HEK293T (cell line): ENCODE data around the gene ZNF470.

Source experiments
- CTCF ChIA-PET: fragments of 350-600 bp; formaldehyde crosslinking; extraction: SDS; loops from one replicate; lab custom pipeline; 2021; ENCODE audit warnings: antibody characterized with exemption, inconsistent platforms; lab: Yijun Ruan, JAX
- POLR2A ChIA-PET: fragments of 350-600 bp; formaldehyde crosslinking; extraction: SDS; loops from one replicate; lab custom pipeline; 2020; ENCODE audit warnings: antibody characterized with exemption, inconsistent platforms; lab: Yijun Ruan, JAX
- DNase-seq: peaks from one replicate; pipeline ENCODE4 v3.0.0; 2012; ENCODE audit warnings: mixed read lengths; ENCODE audit errors: extremely low spot score
- ARNT ChIP-seq: fragments of 450-650 bp; IDR thresholded peaks from 2 replicates; pipeline ENCODE4 v1.6.1; 2017; ENCODE audit warnings: mild to moderate bottlenecking
- BHLHE40 ChIP-seq: fragments of 450-650 bp; IDR thresholded peaks from 2 replicates; pipeline ENCODE4 v1.6.1; 2016; ENCODE audit warnings: mild to moderate bottlenecking, moderate library complexity, borderline replicate concordance
- CTBP1 ChIP-seq: fragments of 450-650 bp; IDR thresholded peaks from 2 replicates; pipeline ENCODE4 v1.6.1; 2016; ENCODE audit warnings: borderline replicate concordance
- ELF4 ChIP-seq: fragments of 450-650 bp; IDR thresholded peaks from 2 replicates; pipeline ENCODE4 v1.6.1; 2017; ENCODE audit warnings: antibody characterized with exemption
- FOXA1 ChIP-seq: fragments of 450-650 bp; IDR thresholded peaks from 2 replicates; pipeline ENCODE4 v1.6.1; 2016; ENCODE audit warnings: mild to moderate bottlenecking
- FOXK2 ChIP-seq: fragments of 450-650 bp; IDR thresholded peaks from 2 replicates; pipeline ENCODE4 v1.6.1; 2016; ENCODE audit warnings: mild to moderate bottlenecking
- FOXM1 ChIP-seq: fragments of 450-650 bp; IDR thresholded peaks from 2 replicates; pipeline ENCODE4 v1.6.1; 2017; ENCODE audit warnings: mild to moderate bottlenecking, borderline replicate concordance
- HDGF ChIP-seq: fragments of 450-650 bp; IDR thresholded peaks from 2 replicates; pipeline ENCODE4 v1.6.1; 2017; ENCODE audit warnings: antibody characterized with exemption, borderline replicate concordance
- L3MBTL2 ChIP-seq: fragments of 450-650 bp; conservative IDR thresholded peaks from 2 replicates; pipeline ENCODE4 v1.6.1; 2016; ENCODE audit warnings: mild to moderate bottlenecking
- LEF1 ChIP-seq: fragments of 450-650 bp; IDR thresholded peaks from 2 replicates; pipeline ENCODE4 v1.6.1; 2017; ENCODE audit warnings: mild to moderate bottlenecking, borderline replicate concordance
- NFRKB ChIP-seq: fragments of 450-650 bp; IDR thresholded peaks from 2 replicates; pipeline ENCODE4 v1.6.1; 2016; ENCODE audit warnings: mild to moderate bottlenecking, moderate library complexity
- SP1 ChIP-seq: fragments of 450-650 bp; IDR thresholded peaks from 2 replicates; pipeline ENCODE4 v1.6.1; 2017
- SUZ12 ChIP-seq: fragments of 450-650 bp; IDR thresholded peaks from 2 replicates; pipeline ENCODE4 v1.6.1; 2016; ENCODE audit warnings: mild to moderate bottlenecking
- TARDBP ChIP-seq: fragments of 450-650 bp; IDR thresholded peaks from 2 replicates; pipeline ENCODE4 v1.6.1; 2016
- ZNF384 ChIP-seq: fragments of 450-650 bp; IDR thresholded peaks from 2 replicates; pipeline ENCODE4 v1.6.1; 2016
- TF ChIP-seq, protein P1 (sequence below): fragments of 450-650 bp; IDR thresholded peaks from 2 replicates; pipeline ENCODE4 v1.6.1; 2016

ZNF470 gene

DNA sequence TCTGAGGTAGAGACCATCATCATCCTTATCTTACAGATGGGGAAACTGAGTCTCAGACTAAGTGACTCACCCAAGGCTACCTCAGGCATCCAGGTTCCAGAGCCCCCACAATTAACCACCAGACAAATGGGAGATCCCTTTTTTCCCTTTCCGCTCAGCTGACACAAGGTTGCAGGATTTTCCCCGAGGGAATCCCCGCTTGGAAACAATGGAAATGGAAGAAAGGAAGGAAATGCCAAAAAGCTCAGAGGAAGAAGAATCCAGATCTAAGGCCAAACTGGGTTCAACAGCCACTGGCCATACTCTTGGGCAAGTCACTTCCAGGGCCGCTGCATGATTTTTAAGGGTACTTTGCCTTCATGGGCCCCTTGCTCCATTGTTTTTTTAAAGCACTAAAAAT lies 29.4 kb downstream of the ZNF470 start:
- no peak for DNase-seq
- CTCF ChIA-PET = no interaction called here
- no peak for TF ChIP-seq ELF4
- no peak for TF ChIP-seq LEF1
- no peak for TF ChIP-seq ZNF384
- no peak for TF ChIP-seq FOXM1
- no peak for TF ChIP-seq ARNT
- TF ChIP-seq NFRKB = no peak
- no peak for TF ChIP-seq HDGF
- no peak for TF ChIP-seq SUZ12
- TF ChIP-seq FOXA1 = no peak
- TF ChIP-seq, protein P1, sequence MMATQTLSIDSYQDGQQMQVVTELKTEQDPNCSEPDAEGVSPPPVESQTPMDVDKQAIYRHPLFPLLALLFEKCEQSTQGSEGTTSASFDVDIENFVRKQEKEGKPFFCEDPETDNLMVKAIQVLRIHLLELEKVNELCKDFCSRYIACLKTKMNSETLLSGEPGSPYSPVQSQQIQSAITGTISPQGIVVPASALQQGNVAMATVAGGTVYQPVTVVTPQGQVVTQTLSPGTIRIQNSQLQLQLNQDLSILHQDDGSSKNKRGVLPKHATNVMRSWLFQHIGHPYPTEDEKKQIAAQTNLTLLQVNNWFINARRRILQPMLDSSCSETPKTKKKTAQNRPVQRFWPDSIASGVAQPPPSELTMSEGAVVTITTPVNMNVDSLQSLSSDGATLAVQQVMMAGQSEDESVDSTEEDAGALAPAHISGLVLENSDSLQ = no peak
- no peak for TF ChIP-seq TARDBP
- TF ChIP-seq BHLHE40 = no peak
- POLR2A ChIA-PET = no interaction called here

- no peak for DNase-seq
- CTCF ChIA-PET = no interaction called here
Measured at GRCh38 chr19:56597696-56598095, 30.4 kb downstream of the ZNF470 start.

GRCh38 chr19:56601375-56601774 lies 34.1 kb downstream of the ZNF470 start:
- TF ChIP-seq NFRKB = no peak
- no peak for TF ChIP-seq ZNF384
- no peak for TF ChIP-seq FOXM1
- no peak for TF ChIP-seq ELF4
- no peak for TF ChIP-seq FOXK2
- TF ChIP-seq BHLHE40 = no peak
- no peak for TF ChIP-seq SP1
- no peak for DNase-seq
- ChIA-PET POLR2A (no interaction called here), CTCF (no interaction called here)

More at GRCh38 chr19:56597696-56598095, 30.4 kb downstream of the ZNF470 start:
- POLR2A ChIA-PET = no interaction called here
- TF ChIP-seq LEF1 = no peak
- TF ChIP-seq FOXM1 = no peak
- no peak for TF ChIP-seq CTBP1
- TF ChIP-seq FOXA1 = no peak
- no peak for TF ChIP-seq ELF4
- TF ChIP-seq HDGF = no peak
- no peak for TF ChIP-seq TARDBP
- no peak for TF ChIP-seq L3MBTL2
- no peak for TF ChIP-seq BHLHE40
- TF ChIP-seq SUZ12 = no peak
- TF ChIP-seq ZNF384 = no peak
- TF ChIP-seq, protein P1 = no peak
- no peak for TF ChIP-seq FOXK2
- no peak for TF ChIP-seq ARNT
- TF ChIP-seq NFRKB = no peak
- no peak for TF ChIP-seq SP1

DNA sequence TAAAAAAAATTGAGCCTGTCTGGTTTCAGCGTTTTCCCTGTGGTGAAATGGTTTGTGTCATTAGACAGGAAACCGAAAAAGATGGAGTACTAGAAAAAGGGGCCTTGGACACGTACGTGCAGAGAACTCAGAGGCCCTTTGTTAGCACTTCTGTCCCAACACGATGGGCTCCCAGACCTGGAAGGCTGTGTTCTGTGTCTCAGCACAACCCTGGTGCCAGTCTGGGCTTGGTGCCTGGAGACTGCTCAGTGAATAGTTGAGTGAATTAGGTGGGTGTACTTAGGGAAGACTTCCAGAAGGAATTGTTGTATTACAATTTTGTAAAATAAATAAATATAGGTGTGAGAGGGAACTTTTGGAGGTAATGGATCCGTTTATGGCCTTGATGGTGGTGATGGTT lies 36.6 kb downstream of the ZNF470 start:
- POLR2A ChIA-PET = no interaction called here
- CTCF ChIA-PET = no interaction called here
- TF ChIP-seq ELF4 (no peak), TARDBP (no peak), LEF1 (no peak), FOXK2 (no peak), BHLHE40 (no peak), ARNT (no peak), FOXA1 (no peak), SP1 (no peak), SUZ12 (no peak), FOXM1 (no peak), HDGF (no peak), NFRKB (no peak)
- DNase-seq = no peak

- CTCF ChIA-PET = no interaction called here
- POLR2A ChIA-PET = no interaction called here
- TF ChIP-seq ZNF384 (no peak), FOXK2 (no peak), LEF1 (no peak), SP1 (no peak), ELF4 (no peak), FOXM1 (no peak), BHLHE40 (no peak), TARDBP (no peak), ARNT (no peak)
- TF ChIP-seq, protein P1 = no peak
- no peak for DNase-seq
Measured at GRCh38 chr19:56608274-56608964, 41.2 kb downstream of the ZNF470 start.

DNA sequence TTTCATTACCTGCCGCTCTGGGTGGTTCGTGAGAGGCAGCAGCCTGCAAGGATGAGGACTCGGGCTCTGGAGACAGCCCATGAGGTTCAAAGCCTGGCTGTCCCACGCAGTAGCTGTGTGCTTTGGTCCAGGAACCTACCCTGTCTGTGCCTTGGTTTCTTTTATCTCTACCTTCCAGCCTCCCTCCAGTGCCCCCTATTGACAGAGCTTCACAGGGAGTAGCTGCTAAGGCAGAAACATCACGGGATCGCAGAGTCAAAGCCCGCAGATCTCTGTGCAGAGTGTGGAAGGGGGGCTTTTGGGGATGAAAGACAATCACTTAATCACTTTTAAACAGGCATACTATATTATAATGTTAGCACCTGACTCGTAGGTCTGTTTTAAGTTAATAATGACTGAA lies 44.0 kb downstream of the ZNF470 start:
- DNase-seq = no peak
- CTCF ChIA-PET = no interaction called here
- TF ChIP-seq HDGF = no peak
- no peak for TF ChIP-seq FOXA1
- TF ChIP-seq CTBP1 = no peak
- TF ChIP-seq FOXM1 = no peak
- no peak for TF ChIP-seq L3MBTL2
- TF ChIP-seq NFRKB = no peak
- TF ChIP-seq ZNF384 = no peak
- TF ChIP-seq SUZ12 = no peak
- TF ChIP-seq, protein P1 = no peak
- no peak for TF ChIP-seq LEF1
- no peak for TF ChIP-seq ELF4
- TF ChIP-seq BHLHE40 = no peak
- TF ChIP-seq TARDBP = no peak
- TF ChIP-seq ARNT = no peak
- POLR2A ChIA-PET = no interaction called here
